Stomach smooth muscle (tissue), 2 donors: ENCODE data around the gene WFDC1.

Experiments
- H3K27ac ChIP-seq: one replicate; pipeline ENCODE4 v1.7.0; 2013; ENCODE audit warnings: mild to moderate bottlenecking, low read length, inconsistent platforms
- H3K27me3 ChIP-seq, 2 donors: one replicate each; pipeline ENCODE4 v1.7.0; 2013; ENCODE audit warnings: low read length in 2 of 2; ENCODE audit not compliant: insufficient read depth in 2 of 2, control insufficient read depth in 1 of 2
- H3K36me3 ChIP-seq, 2 donors: one replicate each; pipeline ENCODE4 v1.7.0; 2013; ENCODE audit warnings: low read length in 2 of 2; ENCODE audit not compliant: control insufficient read depth in 2 of 2, insufficient read depth in 2 of 2
- H3K4me1 ChIP-seq: one replicate; pipeline ENCODE4 v1.7.0; 2013; ENCODE audit warnings: low read length; ENCODE audit not compliant: control insufficient read depth, insufficient read depth
- H3K4me3 ChIP-seq, 2 donors: one replicate each; pipeline ENCODE4 v1.7.0; 2013; ENCODE audit warnings: low read length in 2 of 2
- H3K9ac ChIP-seq, 2 donors: one replicate each; pipeline ENCODE4 v1.7.0; 2013; ENCODE audit warnings: low read length in 2 of 2, mild to moderate bottlenecking in 1 of 2
- H3K9me3 ChIP-seq, 2 donors: one replicate each; pipeline ENCODE4 v1.7.0; 2013; ENCODE audit warnings: low read length in 2 of 2; ENCODE audit not compliant: control insufficient read depth in 2 of 2
- donor health status: healthy.
- donor health status: Pancreatic carcinoma.

Gene WFDC1

DNA sequence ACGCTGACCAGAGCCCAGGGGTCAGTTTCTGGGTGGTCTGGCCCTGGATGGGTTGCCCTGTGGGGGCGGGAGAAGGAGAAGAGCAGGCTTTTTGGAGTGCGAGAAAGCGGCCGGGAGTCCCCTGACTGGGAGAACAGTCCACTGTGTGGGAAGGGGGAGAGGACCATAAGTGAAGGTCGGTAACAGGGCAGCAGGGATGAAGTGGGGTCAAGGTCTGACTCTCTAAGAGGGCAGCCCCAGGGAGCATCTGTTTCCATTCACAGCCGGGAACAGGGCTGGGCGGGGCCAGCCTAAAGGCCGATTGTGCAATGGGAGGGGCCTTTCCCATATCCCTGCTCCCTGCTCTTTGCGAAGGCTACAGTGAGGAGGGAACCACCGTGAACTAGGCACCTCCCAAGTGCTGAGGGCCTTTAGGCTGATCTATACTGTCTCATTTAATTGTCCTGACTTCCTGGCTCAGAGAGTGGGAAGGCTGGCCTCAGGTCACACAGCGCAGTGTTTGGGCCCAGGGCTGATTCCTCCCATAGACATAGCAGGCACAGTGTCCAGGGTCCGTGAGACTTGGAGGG, 10.4 kb upstream of the WFDC1 start:
- Histone ChIP-seq H3K27me3 (peaks cover 0 to 3% of the 10 kb centered on the region in 2 donors), H3K4me1 (peaks cover 13% of the 10 kb centered on the region), H3K27ac (no peak overlapping the region), H3K9me3 (peaks cover 0 to 2% of the 10 kb centered on the region in 2 donors), H3K9ac (no peak overlapping the region), H3K4me3 (peak overlapping the region in 1 of 2 donors; percentile 29), H3K36me3 (no peaks in the 10 kb centered on the region)

DNA sequence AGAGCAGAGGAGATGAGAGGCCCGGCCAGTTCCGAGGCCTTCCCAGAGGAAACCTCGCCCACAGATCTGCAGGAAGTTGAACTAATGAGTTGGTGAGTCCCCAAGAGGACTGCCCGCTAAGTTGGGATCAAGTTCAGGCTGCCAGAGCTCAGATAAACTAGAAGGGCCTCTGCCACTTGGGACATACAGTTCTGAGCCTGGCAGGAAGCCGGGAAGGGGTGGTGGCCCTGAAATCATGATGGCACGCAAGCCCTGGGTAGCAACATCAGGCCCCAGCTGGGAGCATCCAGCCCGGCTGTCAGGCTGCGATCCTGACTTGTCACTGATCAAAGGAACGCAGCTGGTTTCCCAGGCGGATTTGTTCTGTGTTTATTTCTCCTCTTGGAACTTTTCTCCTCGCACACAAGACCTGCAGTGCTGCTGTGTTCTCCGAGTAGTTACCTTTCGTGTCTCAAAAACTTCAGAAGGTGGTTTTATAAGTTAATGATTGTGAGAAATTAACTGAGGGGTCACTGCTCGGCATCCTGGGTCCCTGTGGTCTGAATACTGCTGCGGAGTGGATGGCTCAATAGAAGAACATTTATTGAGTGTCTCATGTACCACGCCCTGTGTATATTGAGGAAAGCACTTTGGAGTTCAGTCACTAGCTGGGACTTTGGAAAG, 8.0 kb upstream of the WFDC1 start:
- Histone ChIP-seq H3K9ac (no peak overlapping the region), H3K9me3 (peaks cover 0 to 2% of the 10 kb centered on the region in 2 donors), H3K4me3 (no peak overlapping the region), H3K4me1 (peaks cover 17% of the 10 kb centered on the region), H3K27me3 (peaks cover 0 to 6% of the 10 kb centered on the region in 2 donors), H3K36me3 (no peaks in the 10 kb centered on the region), H3K27ac (no peak overlapping the region)

DNA sequence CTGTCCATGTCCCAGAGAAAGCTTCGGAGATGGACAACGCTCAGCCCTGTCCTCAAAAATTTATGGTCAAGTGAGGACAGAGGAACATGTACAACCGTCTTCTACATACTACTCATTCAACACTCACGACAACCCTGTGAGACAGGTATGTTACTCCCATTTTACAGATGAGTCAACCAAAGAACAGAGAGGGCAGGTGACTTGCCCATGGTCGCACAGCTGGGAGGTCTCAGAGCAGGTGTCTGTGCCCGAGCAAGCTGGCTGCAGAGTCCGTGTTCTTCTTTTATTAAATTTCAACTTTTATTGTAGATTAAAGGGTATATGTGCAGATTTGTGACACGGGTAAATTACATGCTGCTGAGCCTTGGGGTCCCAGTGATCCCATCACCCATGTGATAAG, 5.8 kb upstream of the WFDC1 start:
- Histone ChIP-seq H3K4me1 (peaks cover 17% of the 10 kb centered on the region), H3K4me3 (no peak overlapping the region), H3K9me3 (peaks cover 0 to 2% of the 10 kb centered on the region in 2 donors), H3K27me3 (peaks cover 6 to 15% of the 10 kb centered on the region in 2 donors), H3K9ac (no peak overlapping the region), H3K36me3 (no peaks in the 10 kb centered on the region), H3K27ac (no peak overlapping the region)

DNA sequence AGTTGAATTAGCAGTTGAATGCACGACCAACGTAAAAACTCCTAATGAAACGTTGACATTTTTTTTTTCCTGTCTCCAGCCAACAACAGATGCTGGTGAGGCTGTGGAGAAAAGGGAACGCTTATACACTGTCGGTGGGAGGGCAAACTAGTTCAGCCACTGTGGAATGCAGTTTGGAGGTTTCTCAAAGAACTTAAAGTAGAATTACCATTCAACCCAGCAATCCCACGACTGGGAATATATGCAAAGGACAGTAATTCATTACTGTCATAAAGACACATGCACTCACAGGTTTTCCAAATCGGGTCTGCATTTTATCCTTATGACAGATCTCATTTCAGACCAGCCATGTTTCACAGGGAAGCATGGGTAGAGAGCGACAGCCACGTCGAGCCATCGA, 3.5 kb upstream of the WFDC1 start:
- Histone ChIP-seq H3K27me3 (peaks cover 21 to 28% of the 10 kb centered on the region in 2 donors), H3K36me3 (no peaks in the 10 kb centered on the region), H3K4me3 (no peak overlapping the region), H3K4me1 (peaks cover 23% of the 10 kb centered on the region), H3K27ac (no peak overlapping the region), H3K9me3 (peaks cover 0 to 2% of the 10 kb centered on the region in 2 donors), H3K9ac (no peak overlapping the region)

DNA sequence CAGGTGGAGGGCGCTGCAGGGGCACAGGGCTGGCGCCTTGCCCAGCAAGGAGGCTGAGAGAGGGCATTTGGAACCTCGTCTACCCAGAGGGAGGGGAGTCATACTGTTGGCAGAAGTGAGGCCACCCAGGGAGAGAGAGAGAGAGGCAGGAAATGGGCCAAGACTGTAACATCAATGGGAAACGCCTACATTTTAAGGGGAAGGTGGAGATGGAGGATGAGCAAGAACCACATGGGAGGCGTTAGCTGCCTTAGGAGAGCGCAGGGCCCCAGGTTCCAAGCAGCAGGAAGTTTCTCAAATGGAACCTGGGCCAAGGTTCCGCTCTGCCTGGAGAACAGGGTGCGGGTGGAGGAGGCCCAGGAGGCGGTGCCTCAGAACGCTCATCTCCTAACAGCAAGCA, 2.7 kb upstream of the WFDC1 start:
- Histone ChIP-seq H3K36me3 (no peaks in the 10 kb centered on the region), H3K4me3 (no peak overlapping the region), H3K27ac (no peak overlapping the region), H3K9me3 (peaks cover 0 to 2% of the 10 kb centered on the region in 2 donors), H3K27me3 (peaks cover 25 to 35% of the 10 kb centered on the region in 2 donors), H3K9ac (no peak overlapping the region), H3K4me1 (peaks cover 23% of the 10 kb centered on the region)

DNA sequence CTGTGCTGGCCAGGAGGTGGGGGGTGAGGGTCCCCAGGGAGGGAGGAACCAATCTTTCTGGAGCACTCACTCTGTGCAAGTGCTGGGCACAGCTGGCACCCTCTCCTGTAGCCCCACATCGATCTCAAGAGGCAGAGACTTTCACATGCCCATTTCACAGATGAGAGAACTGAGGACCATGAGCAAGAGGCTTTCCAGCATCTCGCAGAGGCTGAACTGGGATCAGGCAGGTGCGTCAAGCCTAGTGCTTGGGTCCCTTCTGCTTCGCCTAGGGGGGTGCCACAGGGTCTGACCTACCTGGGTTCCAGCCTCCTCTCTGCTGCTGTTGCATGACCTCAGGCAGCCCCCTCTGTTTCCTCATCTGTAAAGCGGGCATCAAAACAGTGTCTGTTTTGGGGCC, 1.3 kb upstream of the WFDC1 start:
- Histone ChIP-seq H3K36me3 (no peaks in the 10 kb centered on the region), H3K9me3 (peaks cover 0 to 2% of the 10 kb centered on the region in 2 donors), H3K27me3 (peaks cover 25 to 37% of the 10 kb centered on the region in 2 donors), H3K27ac (no peak overlapping the region), H3K9ac (no peak overlapping the region), H3K4me3 (no peak overlapping the region), H3K4me1 (peaks cover 26% of the 10 kb centered on the region)

DNA sequence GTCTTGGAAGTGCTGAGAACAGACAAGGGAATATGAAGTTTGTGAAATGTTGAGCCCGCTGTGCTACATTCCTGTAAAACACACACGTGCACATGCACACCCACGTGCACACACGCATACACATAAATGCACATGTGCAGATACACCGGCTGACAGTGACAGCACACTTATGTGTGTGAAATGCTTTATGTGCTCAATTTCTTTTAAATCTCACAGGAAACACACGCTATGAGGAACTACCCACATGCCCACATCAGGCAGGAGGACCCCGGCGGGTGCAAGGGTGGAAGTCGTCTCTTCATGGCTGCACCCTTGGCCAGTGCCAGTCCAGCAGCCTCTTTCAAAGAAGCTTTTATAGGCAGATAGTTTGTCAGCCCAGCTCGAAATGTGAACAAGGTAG, 561 bp upstream of the WFDC1 start:
- Histone ChIP-seq H3K9me3 (no peaks in the 10 kb centered on the region), H3K36me3 (no peaks in the 10 kb centered on the region), H3K27me3 (peaks cover 25 to 35% of the 10 kb centered on the region in 2 donors), H3K9ac (no peak overlapping the region), H3K4me3 (peak overlapping the region in 1 of 2 donors; percentile 67), H3K27ac (no peak overlapping the region), H3K4me1 (peaks cover 30% of the 10 kb centered on the region)

DNA sequence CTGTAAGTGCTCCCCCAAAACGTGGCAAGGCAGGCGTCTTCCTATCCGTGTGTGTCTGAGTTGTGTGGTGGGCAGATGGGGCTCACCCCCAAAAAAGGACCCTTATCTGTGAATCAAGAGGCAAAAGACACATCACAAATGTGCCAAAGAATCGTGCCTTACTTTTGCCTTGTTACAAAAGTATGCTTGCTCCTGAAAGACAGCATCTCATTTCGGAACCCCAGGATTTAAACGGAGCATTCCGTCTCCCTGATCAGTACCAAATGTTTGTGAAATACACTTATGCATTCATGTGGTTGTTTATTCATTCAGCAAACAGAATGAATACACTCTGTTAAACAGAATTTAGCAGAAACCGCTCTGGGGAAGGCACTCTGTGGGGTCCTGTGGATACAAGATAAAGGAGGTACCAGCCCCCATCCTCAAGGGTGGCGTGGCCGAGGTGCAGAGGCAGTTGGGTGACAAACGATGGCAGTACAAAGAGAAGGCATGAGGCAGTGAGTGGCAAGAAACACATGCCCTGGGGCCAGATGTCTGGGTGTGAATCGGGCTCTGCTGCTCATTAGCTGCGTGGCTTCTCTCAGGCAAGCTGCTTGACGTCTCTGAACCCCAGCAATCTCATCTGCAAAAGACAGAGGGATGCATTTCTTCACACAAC, 654 bp downstream of the WFDC1 start:
- peak overlapping the region in 1 of 2 donors; percentile 67 for H3K4me3 ChIP-seq
- H3K9ac ChIP-seq = peak overlapping the region in 1 of 2 donors; percentile 62
- H3K36me3 ChIP-seq = no peaks in the 10 kb centered on the region
- peaks cover 25 to 35% of the 10 kb centered on the region in 2 donors for H3K27me3 ChIP-seq
- peak overlapping the region; percentile 46 for H3K27ac ChIP-seq
- peaks cover 40% of the 10 kb centered on the region for H3K4me1 ChIP-seq
- H3K9me3 ChIP-seq = no peaks in the 10 kb centered on the region

DNA sequence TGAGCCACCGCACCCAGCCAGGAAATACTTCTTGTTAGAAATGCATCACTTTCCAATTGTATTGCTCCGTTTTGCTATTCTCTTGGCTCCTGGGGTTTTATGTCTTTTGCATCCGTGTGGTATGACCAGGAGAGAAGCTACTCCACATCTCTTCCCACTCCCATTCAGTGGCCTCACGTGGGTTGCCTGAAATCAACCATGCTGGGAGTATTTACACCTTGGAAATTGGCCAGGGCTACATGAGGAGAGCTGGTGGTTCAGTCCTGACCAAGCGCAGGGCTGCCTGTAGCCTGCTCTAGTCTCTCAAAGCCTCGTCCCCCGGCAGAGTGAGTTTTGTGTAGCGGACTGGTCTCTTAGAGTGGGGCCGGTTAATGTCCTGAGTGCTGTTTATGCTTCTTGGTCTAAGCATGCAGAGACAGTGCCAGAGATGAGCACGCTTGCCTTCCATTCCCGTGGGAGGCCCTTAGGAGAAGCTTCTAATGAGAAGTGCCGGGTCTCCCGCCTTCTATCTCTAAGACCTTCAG, 3.8 kb downstream of the WFDC1 start:
- no peak overlapping the region for H3K27ac ChIP-seq
- peak overlapping the region in 1 of 2 donors; percentile 8 for H3K4me3 ChIP-seq
- no peaks in the 10 kb centered on the region for H3K36me3 ChIP-seq
- peaks cover 54% of the 10 kb centered on the region for H3K4me1 ChIP-seq
- no peaks in the 10 kb centered on the region for H3K9me3 ChIP-seq
- peaks cover 20 to 24% of the 10 kb centered on the region in 2 donors for H3K27me3 ChIP-seq
- no peak overlapping the region for H3K9ac ChIP-seq

DNA sequence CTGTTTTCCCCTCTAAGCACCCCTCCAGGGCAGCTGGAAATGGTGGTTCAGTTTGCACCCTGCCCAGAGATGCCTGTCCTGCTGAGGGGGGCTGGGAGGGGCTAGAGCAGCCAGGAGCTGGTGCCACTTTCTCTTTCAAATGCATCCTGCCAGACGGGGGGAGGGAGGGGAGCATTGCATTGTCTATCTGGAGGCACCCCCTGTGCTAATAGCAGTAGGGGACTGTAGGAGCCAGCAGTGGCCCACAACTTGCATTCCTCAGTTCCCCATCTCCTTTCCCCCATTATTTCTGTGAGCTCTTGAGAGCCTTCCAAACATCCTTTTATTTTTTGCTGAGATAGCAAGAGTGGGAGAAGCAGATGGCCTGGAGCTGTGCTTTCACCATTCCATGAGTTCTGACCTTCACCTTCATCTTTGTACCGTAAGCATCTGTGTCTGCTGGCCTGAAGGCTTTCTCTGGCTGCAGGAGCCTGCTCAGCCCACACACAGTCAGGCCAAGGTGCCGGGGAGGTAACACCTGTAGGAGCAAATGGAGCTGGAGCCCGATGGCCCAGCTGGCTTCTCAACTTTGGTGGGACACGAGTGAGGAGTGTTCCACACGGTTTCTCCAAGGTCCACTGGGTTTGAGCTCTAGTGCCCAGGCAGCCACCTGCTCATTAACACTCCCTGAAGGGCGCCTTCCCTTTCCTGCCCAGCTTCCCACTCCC, 5.2 kb downstream of the WFDC1 start:
- Histone ChIP-seq H3K36me3 (no peaks in the 10 kb centered on the region), H3K9me3 (no peaks in the 10 kb centered on the region), H3K27ac (no peak overlapping the region), H3K4me3 (peak overlapping the region in 1 of 2 donors; percentile 35), H3K9ac (no peak overlapping the region), H3K27me3 (peaks cover 16 to 19% of the 10 kb centered on the region in 2 donors), H3K4me1 (peaks cover 53% of the 10 kb centered on the region)
